GM19452 (cell line): ENCODE measurements around the gene SPOCK1.
"Not testable (repeated sequence)": the region's sequence is repeated elsewhere in the genome, so short reads cannot be mapped to it uniquely, and the experiment has no call there.

Source experiments
- ATAC-seq: cut with Tn5 transposase; IDR thresholded peaks from one replicate; pipeline ENCODE4 v1.9.1; 2021; ENCODE audit not compliant: unreplicated experiment

SPOCK1 gene

GRCh38 chr5:137498736-137499505, at the start of gene SPOCK1:
Gene SPOCK1 (minus strand): TSS chr5:137499326.
- ATAC-seq = peak; percentile 91

- ATAC-seq = no peak
Observed at GRCh38 chr5:137545956-137546355, 46.8 kb upstream of the SPOCK1 start.

- ATAC-seq = not testable (repeated sequence)
Observed at GRCh38 chr5:137535449-137535848, 36.3 kb upstream of the SPOCK1 start.

- ATAC-seq = no peak
Observed at GRCh38 chr5:137533963-137534362, 34.8 kb upstream of the SPOCK1 start.

GRCh38 chr5:137531266-137531665, 32.1 kb upstream of the SPOCK1 start:
- no peak for ATAC-seq

- ATAC-seq = no peak
Observed at GRCh38 chr5:137521246-137521645, 22.1 kb upstream of the SPOCK1 start.

- ATAC-seq = no peak
Observed at GRCh38 chr5:137516961-137517360, 17.8 kb upstream of the SPOCK1 start.

- no peak for ATAC-seq
Observed at GRCh38 chr5:137516251-137516797, 17.2 kb upstream of the SPOCK1 start.

GRCh38 chr5:137515238-137515637, 16.1 kb upstream of the SPOCK1 start:
- no peak for ATAC-seq

GRCh38 chr5:137510671-137511070, 11.5 kb upstream of the SPOCK1 start:
- ATAC-seq = no peak

GRCh38 chr5:137507150-137507549, 8.0 kb upstream of the SPOCK1 start:
- no peak for ATAC-seq

- no peak for ATAC-seq
Observed at GRCh38 chr5:137506296-137506695, 7.2 kb upstream of the SPOCK1 start.

- no peak for ATAC-seq
Observed at GRCh38 chr5:137504916-137505315, 5.8 kb upstream of the SPOCK1 start.

GRCh38 chr5:137503456-137503855, 4.3 kb upstream of the SPOCK1 start:
- ATAC-seq = no peak

GRCh38 chr5:137502632-137503031, 3.5 kb upstream of the SPOCK1 start:
- no peak for ATAC-seq

GRCh38 chr5:137501846-137502406, 2.8 kb upstream of the SPOCK1 start:
- no peak for ATAC-seq

- no peak for ATAC-seq
Observed at GRCh38 chr5:137501226-137501625, 2.1 kb upstream of the SPOCK1 start.

- no peak for ATAC-seq
Observed at GRCh38 chr5:137500615-137501225, 1.6 kb upstream of the SPOCK1 start.

GRCh38 chr5:137499506-137499847, 351 bp upstream of the SPOCK1 start:
- ATAC-seq = not testable (repeated sequence)

- ATAC-seq = no peak
Observed at GRCh38 chr5:137498301-137498735, 808 bp downstream of the SPOCK1 start.

- ATAC-seq = no peak
Observed at GRCh38 chr5:137497396-137498290, 1.5 kb downstream of the SPOCK1 start.
